ENCODE data around the gene CFAP77.

- no peak for TF ChIP-seq MAX (IDR thresholded peaks at IDR 0.05)
- TF ChIP-seq CBFB (CRISPR knock-in tag; IDR thresholded peaks at IDR 0.05): no peak
- TF ChIP-seq, protein P1, sequence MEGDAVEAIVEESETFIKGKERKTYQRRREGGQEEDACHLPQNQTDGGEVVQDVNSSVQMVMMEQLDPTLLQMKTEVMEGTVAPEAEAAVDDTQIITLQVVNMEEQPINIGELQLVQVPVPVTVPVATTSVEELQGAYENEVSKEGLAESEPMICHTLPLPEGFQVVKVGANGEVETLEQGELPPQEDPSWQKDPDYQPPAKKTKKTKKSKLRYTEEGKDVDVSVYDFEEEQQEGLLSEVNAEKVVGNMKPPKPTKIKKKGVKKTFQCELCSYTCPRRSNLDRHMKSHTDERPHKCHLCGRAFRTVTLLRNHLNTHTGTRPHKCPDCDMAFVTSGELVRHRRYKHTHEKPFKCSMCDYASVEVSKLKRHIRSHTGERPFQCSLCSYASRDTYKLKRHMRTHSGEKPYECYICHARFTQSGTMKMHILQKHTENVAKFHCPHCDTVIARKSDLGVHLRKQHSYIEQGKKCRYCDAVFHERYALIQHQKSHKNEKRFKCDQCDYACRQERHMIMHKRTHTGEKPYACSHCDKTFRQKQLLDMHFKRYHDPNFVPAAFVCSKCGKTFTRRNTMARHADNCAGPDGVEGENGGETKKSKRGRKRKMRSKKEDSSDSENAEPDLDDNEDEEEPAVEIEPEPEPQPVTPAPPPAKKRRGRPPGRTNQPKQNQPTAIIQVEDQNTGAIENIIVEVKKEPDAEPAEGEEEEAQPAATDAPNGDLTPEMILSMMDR (CRISPR knock-in tag; IDR thresholded peaks at IDR 0.05): no peak
- no peak for TF ChIP-seq ZNF138 (CRISPR knock-in tag; IDR thresholded peaks at IDR 0.05; ENCODE audit: low read depth)
- TF ChIP-seq TFDP1 (CRISPR knock-in tag; IDR thresholded peaks at IDR 0.05; ENCODE audit: borderline replicate concordance): no peak
These were observed 192.2 kb downstream of the CFAP77 start for GRCh38 chr9:132602207-132602606.
